HL-60 (cell line): ENCODE measurements around the gene ADAM30.

Experiments
- DNase-seq, 2 experiments: peaks; one replicate each; pipeline ENCODE4 v3.0.0-alpha.2; 2010 to 2020; ENCODE audit warnings: low read depth in 1 of 2, low spot score in 1 of 2
- H3K27ac ChIP-seq: fragments of 250-450 bp; sonication (Bioruptor Pico); replicated peaks from 2 replicates; pipeline ENCODE4 v1.5.1; 2020; ENCODE audit warnings: mild to moderate bottlenecking, moderate library complexity
- H3K27me3 ChIP-seq: fragments of 250-450 bp; sonication (Bioruptor Pico); 2 replicates; pipeline ENCODE4 v1.5.1; 2021; ENCODE audit warnings: mild to moderate bottlenecking, moderate library complexity; ENCODE audit not compliant: insufficient read depth, poor library complexity, severe bottlenecking
- H3K4me3 ChIP-seq: replicated peaks from 2 replicates; pipeline ENCODE4 v1.5.1; 2011; ENCODE audit warnings: mild to moderate bottlenecking, control low read depth, low read length; ENCODE audit not compliant: insufficient read depth
- CTCF ChIP-seq: IDR thresholded peaks from one replicate; pipeline ENCODE4 v1.5.1; 2011; ENCODE audit warnings: low read length, control low read depth, inconsistent platforms; ENCODE audit not compliant: insufficient read depth
- GABPA ChIP-seq: IDR thresholded peaks from 2 replicates; pipeline ENCODE4 v1.6.1; 2012; ENCODE audit warnings: low read depth
- POLR2AphosphoS5 ChIP-seq: IDR thresholded peaks from 2 replicates; pipeline ENCODE4 v1.6.1; 2012; ENCODE audit warnings: low read depth
- REST ChIP-seq: IDR thresholded peaks from 2 replicates; pipeline ENCODE4 v1.6.1; 2012; ENCODE audit warnings: low read depth; ENCODE audit not compliant: insufficient replicate concordance
- SPI1 ChIP-seq: IDR thresholded peaks from 2 replicates; pipeline ENCODE4 v1.6.1; 2012; ENCODE audit warnings: low read depth, mild to moderate bottlenecking, borderline replicate concordance

Gene ADAM30

DNA sequence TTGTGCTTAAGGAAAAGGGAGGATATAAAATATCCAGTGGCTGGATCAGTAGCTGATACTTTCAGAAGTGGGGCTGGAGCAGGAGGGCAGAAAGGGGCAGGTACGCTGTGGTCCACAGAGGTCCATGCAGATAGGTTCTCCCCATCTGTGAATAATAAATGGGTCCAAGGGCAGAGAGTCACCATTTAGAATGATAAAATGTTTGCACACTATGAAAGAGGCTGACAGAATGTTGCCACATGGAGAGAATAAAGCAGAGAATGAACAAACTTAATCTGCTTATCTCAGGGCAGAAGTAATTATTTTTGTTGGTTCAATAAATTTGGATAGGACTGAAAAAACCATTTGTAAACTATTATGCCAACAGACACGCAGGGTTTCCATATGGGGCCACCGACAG is 16.6 kb upstream of the ADAM30 start:
- Histone ChIP-seq H3K27ac (no peak overlapping the region), H3K4me3 (no peak overlapping the region), H3K27me3 (no peaks in the 10 kb centered on the region)
- DNase-seq = no peak
- no peak for TF ChIP-seq POLR2AphosphoS5
- TF ChIP-seq CTCF = no peak
- TF ChIP-seq REST = no peak
- no peak for TF ChIP-seq SPI1
- no peak for TF ChIP-seq GABPA

DNA sequence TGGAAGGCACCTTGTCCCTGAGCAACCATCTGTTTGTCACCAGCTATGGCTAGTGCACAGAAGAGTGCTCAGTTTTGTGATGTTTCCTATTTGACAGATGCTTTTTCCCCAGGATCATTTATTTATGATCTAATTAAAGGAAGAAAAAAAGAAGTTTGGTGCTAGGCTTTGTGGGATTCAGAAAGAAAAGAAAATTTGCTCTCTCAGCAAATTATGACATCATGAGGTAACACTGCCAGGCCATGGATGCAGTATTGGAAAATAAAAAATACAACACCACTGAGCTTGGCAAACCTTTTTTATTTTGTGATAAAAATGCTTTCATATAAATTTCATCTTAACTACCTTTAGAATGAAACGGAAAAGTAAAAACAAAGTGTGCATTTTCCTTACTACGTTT is 15.5 kb upstream of the ADAM30 start:
- H3K27me3 ChIP-seq = no peaks in the 10 kb centered on the region
- DNase-seq = no peak
- no peak overlapping the region for H3K27ac ChIP-seq
- TF ChIP-seq SPI1 (no peak), CTCF (no peak), GABPA (no peak), POLR2AphosphoS5 (no peak), REST (no peak)
- no peak overlapping the region for H3K4me3 ChIP-seq

DNA sequence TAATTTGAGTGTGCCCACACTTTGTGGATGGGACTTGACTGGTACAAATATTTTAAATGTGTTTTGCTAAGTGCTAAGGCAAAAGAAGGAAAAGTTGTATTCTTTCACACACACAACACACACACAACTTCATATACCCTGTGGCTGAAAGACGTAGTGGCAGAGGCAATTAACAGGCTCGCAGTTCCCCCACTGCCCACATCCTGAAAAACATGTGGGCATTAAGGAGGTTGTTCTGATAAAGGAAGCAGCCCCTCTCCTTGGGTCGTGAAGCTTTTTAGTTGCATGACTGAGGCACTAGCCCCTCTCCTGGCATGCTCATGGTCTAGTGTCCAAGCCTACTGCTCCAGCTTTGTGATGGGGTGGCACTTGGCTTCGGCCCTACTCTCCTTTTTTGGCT is 14.3 kb upstream of the ADAM30 start:
- Histone ChIP-seq H3K27me3 (no peaks in the 10 kb centered on the region), H3K4me3 (no peak overlapping the region), H3K27ac (no peak overlapping the region)
- DNase-seq = no peak
- TF ChIP-seq REST (no peak), GABPA (no peak), CTCF (no peak), SPI1 (no peak), POLR2AphosphoS5 (no peak)
